PFSK-1 (cell line): ENCODE measurements around the gene NATD1.

Experiments
- FOXP2 ChIP-seq: optimal IDR thresholded peaks from 2 replicates; pipeline ENCODE3; 2011; ENCODE audit warnings: borderline replicate concordance, control low read depth, inconsistent platforms; ENCODE audit not compliant: insufficient read depth; ENCODE audit errors: extremely low read length, extremely low read depth
- POLR2AphosphoS5 ChIP-seq: IDR thresholded peaks from 2 replicates; pipeline ENCODE4 v1.6.1; 2012; ENCODE audit warnings: low read depth, mild to moderate bottlenecking, control low read depth, low read length, moderate library complexity
- TAF1 ChIP-seq: IDR thresholded peaks from 2 replicates; pipeline ENCODE4 v1.6.1; 2012; ENCODE audit warnings: low read length, control low read depth, borderline replicate concordance; ENCODE audit not compliant: insufficient read depth
- TF ChIP-seq, protein P1 (sequence below), 2 experiments: IDR thresholded peaks; 2 replicates each; pipeline versions ENCODE4 v1.6.1 to v1.8.0; 2011 to 2012; ENCODE audit warnings: low read depth in 2 of 2, low read length in 2 of 2, control low read depth in 1 of 2, inconsistent platforms in 1 of 2, mild to moderate bottlenecking in 1 of 2, moderate library complexity in 1 of 2; ENCODE audit not compliant: insufficient read depth in 1 of 2

GRCh38 chr17:21269394-21269793 lies 16.2 kb upstream of the NATD1 start:
- TF ChIP-seq POLR2AphosphoS5, result no peak
- no peak for TF ChIP-seq TAF1
- TF ChIP-seq FOXP2, result no peak
- TF ChIP-seq, protein P1, sequence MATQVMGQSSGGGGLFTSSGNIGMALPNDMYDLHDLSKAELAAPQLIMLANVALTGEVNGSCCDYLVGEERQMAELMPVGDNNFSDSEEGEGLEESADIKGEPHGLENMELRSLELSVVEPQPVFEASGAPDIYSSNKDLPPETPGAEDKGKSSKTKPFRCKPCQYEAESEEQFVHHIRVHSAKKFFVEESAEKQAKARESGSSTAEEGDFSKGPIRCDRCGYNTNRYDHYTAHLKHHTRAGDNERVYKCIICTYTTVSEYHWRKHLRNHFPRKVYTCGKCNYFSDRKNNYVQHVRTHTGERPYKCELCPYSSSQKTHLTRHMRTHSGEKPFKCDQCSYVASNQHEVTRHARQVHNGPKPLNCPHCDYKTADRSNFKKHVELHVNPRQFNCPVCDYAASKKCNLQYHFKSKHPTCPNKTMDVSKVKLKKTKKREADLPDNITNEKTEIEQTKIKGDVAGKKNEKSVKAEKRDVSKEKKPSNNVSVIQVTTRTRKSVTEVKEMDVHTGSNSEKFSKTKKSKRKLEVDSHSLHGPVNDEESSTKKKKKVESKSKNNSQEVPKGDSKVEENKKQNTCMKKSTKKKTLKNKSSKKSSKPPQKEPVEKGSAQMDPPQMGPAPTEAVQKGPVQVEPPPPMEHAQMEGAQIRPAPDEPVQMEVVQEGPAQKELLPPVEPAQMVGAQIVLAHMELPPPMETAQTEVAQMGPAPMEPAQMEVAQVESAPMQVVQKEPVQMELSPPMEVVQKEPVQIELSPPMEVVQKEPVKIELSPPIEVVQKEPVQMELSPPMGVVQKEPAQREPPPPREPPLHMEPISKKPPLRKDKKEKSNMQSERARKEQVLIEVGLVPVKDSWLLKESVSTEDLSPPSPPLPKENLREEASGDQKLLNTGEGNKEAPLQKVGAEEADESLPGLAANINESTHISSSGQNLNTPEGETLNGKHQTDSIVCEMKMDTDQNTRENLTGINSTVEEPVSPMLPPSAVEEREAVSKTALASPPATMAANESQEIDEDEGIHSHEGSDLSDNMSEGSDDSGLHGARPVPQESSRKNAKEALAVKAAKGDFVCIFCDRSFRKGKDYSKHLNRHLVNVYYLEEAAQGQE (IDR thresholded peaks at IDR 0.05; ENCODE audit: insufficient read depth in 1 of 2, low read depth in 2 of 2, low read length in 2 of 2), result no peak
